ENCODE measurements around the gene LTBP1.

DNA sequence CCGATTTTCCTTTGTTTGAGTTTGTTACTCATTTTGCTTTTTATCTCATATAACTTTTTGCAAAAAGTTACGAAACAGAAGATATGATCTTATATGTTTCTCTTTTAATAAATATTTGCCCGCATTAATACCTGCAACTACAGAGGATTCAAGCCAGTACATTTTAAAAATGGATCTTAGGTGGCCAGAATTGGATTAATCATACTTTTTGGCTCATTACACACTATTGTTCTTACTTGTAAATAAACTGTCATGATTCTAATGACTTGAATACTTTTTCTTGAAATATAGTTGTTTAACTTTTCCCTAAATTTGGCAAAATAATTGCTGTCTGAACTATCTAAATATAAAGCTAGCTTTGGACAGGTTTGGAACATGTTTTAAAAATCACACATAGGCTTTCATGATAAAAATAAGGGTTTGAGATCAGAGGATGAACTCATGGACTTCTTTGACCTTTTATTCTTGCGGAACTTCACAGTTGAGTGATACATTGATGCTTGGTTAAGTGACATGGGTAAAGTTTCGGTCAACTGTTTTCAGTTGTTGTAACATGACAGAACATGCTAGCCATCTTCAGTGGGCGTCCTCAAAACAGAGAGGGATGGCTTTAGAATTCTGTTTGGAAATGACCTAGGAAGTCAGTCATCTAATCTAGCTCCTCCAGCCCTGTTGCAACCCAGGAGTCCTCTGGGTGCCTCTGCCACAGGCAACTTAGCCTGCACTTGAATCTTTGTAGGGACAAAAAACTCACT, 44.5 kb downstream of the LTBP1 start:
- no peak for TF ChIP-seq CTCF (conservative IDR thresholded peaks at IDR 0.05)
- no peak for TF ChIP-seq EZH2 (IDR thresholded peaks at IDR 0.05; ENCODE audit: low read depth)
